Duodenal mucosa (tissue), 2 donors: ENCODE results near the gene DDAH1.
A peak's percentile ranks its signal among the peaks of the same experiment; 100 is the strongest.
"Not testable (repeated sequence)": the region's sequence is repeated elsewhere in the genome, so short reads cannot be mapped to it uniquely, and the experiment has no call there.

Experiments
- H3K27ac ChIP-seq: one replicate; pipeline ENCODE4 v1.7.0; 2013; ENCODE audit warnings: low read depth, low read length
- H3K27me3 ChIP-seq, 2 donors: one replicate each; pipeline ENCODE4 v1.7.0; 2013; ENCODE audit warnings: low read length in 2 of 2, control low read depth in 1 of 2; ENCODE audit not compliant: insufficient read depth in 2 of 2, control insufficient read depth in 1 of 2
- H3K36me3 ChIP-seq, 2 donors: one replicate each; pipeline ENCODE4 v1.7.0; 2013; ENCODE audit warnings: low read length in 2 of 2, control low read depth in 1 of 2; ENCODE audit not compliant: insufficient read depth in 2 of 2, control insufficient read depth in 1 of 2
- H3K4me1 ChIP-seq, 2 donors: one replicate each; pipeline ENCODE4 v1.7.0; 2013; ENCODE audit warnings: low read length in 2 of 2, control low read depth in 1 of 2; ENCODE audit not compliant: insufficient read depth in 2 of 2, control insufficient read depth in 1 of 2
- H3K4me3 ChIP-seq, 2 donors: one replicate each; pipeline ENCODE4 v1.7.0; 2013; ENCODE audit warnings: low read length in 2 of 2, low read depth in 1 of 2
- H3K9ac ChIP-seq, 2 donors: one replicate each; pipeline ENCODE4 v1.7.0; 2013; ENCODE audit warnings: low read length in 2 of 2, low read depth in 1 of 2
- H3K9me3 ChIP-seq, 2 donors: one replicate each; pipeline ENCODE4 v1.7.0; 2013; ENCODE audit warnings: low read length in 2 of 2, control low read depth in 1 of 2; ENCODE audit not compliant: control insufficient read depth in 1 of 2

DDAH1 gene

GRCh38 chr1:85471558-85471957 is 6.6 kb upstream of the DDAH1 start:
- H3K4me3 ChIP-seq, result no peak overlapping the region
- H3K9me3 ChIP-seq, result no peaks in the 10 kb centered on the region
- H3K36me3 ChIP-seq, result no peaks in the 10 kb centered on the region
- no peaks in the 10 kb centered on the region for H3K4me1 ChIP-seq
- no peak overlapping the region for H3K27ac ChIP-seq
- no peaks in the 10 kb centered on the region for H3K27me3 ChIP-seq
- H3K9ac ChIP-seq, result no peak overlapping the region

GRCh38 chr1:85470130-85470529 is 5.2 kb upstream of the DDAH1 start:
- H3K27ac ChIP-seq, H3K9ac ChIP-seq, H3K27me3 ChIP-seq, H3K9me3 ChIP-seq, H3K4me3 ChIP-seq, H3K4me1 ChIP-seq, H3K36me3 ChIP-seq: not testable (repeated sequence)

- H3K27me3 ChIP-seq, result no peaks in the 10 kb centered on the region
- H3K27ac ChIP-seq, result no peak overlapping the region
- no peaks in the 10 kb centered on the region for H3K9me3 ChIP-seq
- no peak overlapping the region for H3K4me3 ChIP-seq
- no peaks in the 10 kb centered on the region for H3K36me3 ChIP-seq
- H3K9ac ChIP-seq, result no peak overlapping the region
- peaks cover 3 to 16% of the 10 kb centered on the region in 2 donors for H3K4me1 ChIP-seq
Observed at GRCh38 chr1:85467929-85468540, 3.1 kb upstream of the DDAH1 start.

- peaks cover 11 to 26% of the 10 kb centered on the region in 2 donors for H3K4me1 ChIP-seq
- no peak overlapping the region for H3K4me3 ChIP-seq
- no peak overlapping the region for H3K9ac ChIP-seq
- H3K27ac ChIP-seq, result no peak overlapping the region
- H3K36me3 ChIP-seq, result no peaks in the 10 kb centered on the region
- no peaks in the 10 kb centered on the region for H3K9me3 ChIP-seq
- H3K27me3 ChIP-seq, result no peaks in the 10 kb centered on the region
Observed at GRCh38 chr1:85467036-85467435, 2.1 kb upstream of the DDAH1 start.

GRCh38 chr1:85465786-85466134 is 801 bp upstream of the DDAH1 start:
- peak overlapping the region; percentile 61 to 65 for H3K9ac ChIP-seq
- H3K9me3 ChIP-seq, result no peaks in the 10 kb centered on the region

GRCh38 chr1:85464497-85465098 is 361 bp downstream of the DDAH1 start:
- H3K4me3 ChIP-seq, result peak overlapping the region; percentile 83 to 87

More at GRCh38 chr1:85465786-85466134, 801 bp upstream of the DDAH1 start:
- peak overlapping the region; percentile 83 to 87 for H3K4me3 ChIP-seq
- H3K4me1 ChIP-seq, result peaks cover 17 to 39% of the 10 kb centered on the region in 2 donors
- H3K27ac ChIP-seq, result peak overlapping the region; percentile 79
- H3K36me3 ChIP-seq, result no peaks in the 10 kb centered on the region
- no peaks in the 10 kb centered on the region for H3K27me3 ChIP-seq

GRCh38 chr1:85463731-85464496 is 1.0 kb downstream of the DDAH1 start:
- peak overlapping the region; percentile 83 to 87 for H3K4me3 ChIP-seq
- H3K27me3 ChIP-seq, result no peaks in the 10 kb centered on the region
- no peaks in the 10 kb centered on the region for H3K36me3 ChIP-seq
- H3K9ac ChIP-seq, result peak overlapping the region; percentile 75 to 86
- H3K9me3 ChIP-seq, result no peaks in the 10 kb centered on the region
- peaks cover 24 to 51% of the 10 kb centered on the region in 2 donors for H3K4me1 ChIP-seq
- peak overlapping the region; percentile 79 for H3K27ac ChIP-seq

More at GRCh38 chr1:85464497-85465098, 361 bp downstream of the DDAH1 start:
- H3K9ac ChIP-seq, result peak overlapping the region; percentile 75 to 86
- H3K36me3 ChIP-seq, result no peaks in the 10 kb centered on the region
- H3K4me1 ChIP-seq, result peaks cover 23 to 46% of the 10 kb centered on the region in 2 donors
- H3K27me3 ChIP-seq, result no peaks in the 10 kb centered on the region
- H3K9me3 ChIP-seq, result no peaks in the 10 kb centered on the region
- peak overlapping the region; percentile 79 for H3K27ac ChIP-seq

GRCh38 chr1:85462931-85463649 is 1.9 kb downstream of the DDAH1 start:
- Histone ChIP-seq H3K27ac (no peak overlapping the region), H3K27me3 (no peaks in the 10 kb centered on the region), H3K9me3 (no peaks in the 10 kb centered on the region), H3K36me3 (no peaks in the 10 kb centered on the region), H3K4me3 (peak overlapping the region; percentile 83 to 87), H3K9ac (peak overlapping the region in 1 of 2 donors; percentile 86), H3K4me1 (peaks cover 24 to 52% of the 10 kb centered on the region in 2 donors)

GRCh38 chr1:85461216-85461918 is 3.6 kb downstream of the DDAH1 start:
- Histone ChIP-seq H3K4me3 (no peak overlapping the region), H3K9me3 (no peaks in the 10 kb centered on the region), H3K27ac (peak overlapping the region; percentile 35), H3K36me3 (no peaks in the 10 kb centered on the region), H3K27me3 (no peaks in the 10 kb centered on the region), H3K4me1 (peaks cover 24 to 54% of the 10 kb centered on the region in 2 donors), H3K9ac (no peak overlapping the region)
